DND-41 (cell line): Measurements from ENCODE around the gene SPINK2.

ENCODE experiments used
- ATAC-seq: fragments of 200-7000 bp; cut with Tn5 transposase; 3 replicates; pipeline ENCODE4 v1.9.1; 2021; ENCODE audit warnings: low read depth; ENCODE audit not compliant: insufficient read depth
- DNase-seq: peaks from one replicate; pipeline ENCODE4 v3.0.0-alpha.2; 2020
- H2AFZ ChIP-seq: 2 replicates; pipeline ENCODE4 v1.6.0; 2012; ENCODE audit warnings: low read depth, low read length
- H3K27ac ChIP-seq: 2 replicates; pipeline ENCODE4 v1.5.1; 2012; ENCODE audit warnings: low read length, inconsistent platforms
- H3K27me3 ChIP-seq: fragments of 200-600 bp; sonication (generic); 2 replicates; pipeline ENCODE4 v1.6.0; 2012; ENCODE audit warnings: low read length, mild to moderate bottlenecking, inconsistent platforms; ENCODE audit not compliant: insufficient read depth, poor library complexity
- H3K36me3 ChIP-seq: 2 replicates; pipeline ENCODE4 v1.5.1; 2012; ENCODE audit warnings: low read length, inconsistent platforms; ENCODE audit not compliant: insufficient read depth
- H3K4me1 ChIP-seq: 2 replicates; pipeline ENCODE4 v1.5.1; 2012; ENCODE audit warnings: mild to moderate bottlenecking, low read length; ENCODE audit not compliant: insufficient read depth
- H3K4me2 ChIP-seq: 2 replicates; pipeline ENCODE4 v1.6.0; 2012; ENCODE audit warnings: mild to moderate bottlenecking, moderate library complexity, low read length, inconsistent platforms; ENCODE audit not compliant: insufficient read depth
- H3K4me3 ChIP-seq, 2 experiments: fragments of 200-600 bp in 1 of 2; shearing (Covaris generic) in 1 of 2; 2 replicates each; pipeline ENCODE4 v1.5.1; 2012 to 2016; ENCODE audit warnings: inconsistent platforms in 2 of 2, low read length in 2 of 2, mild to moderate bottlenecking in 2 of 2, low read depth in 1 of 2, moderate library complexity in 1 of 2
- H3K79me2 ChIP-seq: 2 replicates; pipeline ENCODE4 v1.6.0; 2012; ENCODE audit warnings: low read length, inconsistent platforms; ENCODE audit not compliant: insufficient read depth
- H3K9ac ChIP-seq: 2 replicates; pipeline ENCODE4 v1.6.0; 2012; ENCODE audit warnings: low read depth, mild to moderate bottlenecking, inconsistent platforms, low read length, moderate library complexity
- H3K9me3 ChIP-seq: 2 replicates; pipeline ENCODE4 v1.5.1; 2012; ENCODE audit warnings: low read length, moderate library complexity, mild to moderate bottlenecking, inconsistent platforms; ENCODE audit not compliant: insufficient read depth, severe bottlenecking
- H4K20me1 ChIP-seq: 2 replicates; pipeline ENCODE4 v1.6.0; 2012; ENCODE audit warnings: low read length; ENCODE audit not compliant: insufficient read depth
- CTCF ChIP-seq: IDR thresholded peaks from 2 replicates; pipeline ENCODE4 v1.5.1; 2012; ENCODE audit warnings: borderline replicate concordance, low read length, moderate library complexity, mild to moderate bottlenecking; ENCODE audit not compliant: poor library complexity, severe bottlenecking; ENCODE audit errors: extremely low read depth
- EZH2 ChIP-seq: IDR thresholded peaks from 3 replicates; pipeline ENCODE4 v1.6.1; 2012; ENCODE audit warnings: borderline replicate concordance, low read depth, mild to moderate bottlenecking, moderate library complexity, low read length, inconsistent platforms; ENCODE audit not compliant: severe bottlenecking

SPINK2 gene

GRCh38 chr4:56786955-56787354 is 34.5 kb downstream of the SPINK2 start:
- Histone ChIP-seq H3K9me3 (no peaks in the 10 kb centered on the region), H3K4me3 (no peak overlapping the region), H3K36me3 (no peaks in the 10 kb centered on the region), H4K20me1 (no peaks in the 10 kb centered on the region), H3K79me2 (no peaks in the 10 kb centered on the region), H3K9ac (no peak overlapping the region), H3K27me3 (peaks cover 3% of the 10 kb centered on the region), H3K27ac (no peak overlapping the region), H3K4me2 (no peak overlapping the region), H3K4me1 (no peaks in the 10 kb centered on the region), H2AFZ (no peak overlapping the region)
- no peak for DNase-seq
- no peak for ATAC-seq
- TF ChIP-seq CTCF (no peak), EZH2 (no peak)

- H3K27ac ChIP-seq = no peak overlapping the region
- no peak for ATAC-seq
- no peak overlapping the region for H3K9ac ChIP-seq
- peaks cover 3% of the 10 kb centered on the region for H3K27me3 ChIP-seq
- H3K4me2 ChIP-seq = no peak overlapping the region
- TF ChIP-seq CTCF (no peak), EZH2 (no peak)
- no peak overlapping the region for H2AFZ ChIP-seq
- H3K4me1 ChIP-seq = no peaks in the 10 kb centered on the region
- no peaks in the 10 kb centered on the region for H3K36me3 ChIP-seq
- no peaks in the 10 kb centered on the region for H4K20me1 ChIP-seq
- H3K4me3 ChIP-seq = no peak overlapping the region
- no peaks in the 10 kb centered on the region for H3K79me2 ChIP-seq
- no peak for DNase-seq
- H3K9me3 ChIP-seq = no peaks in the 10 kb centered on the region
Measured at GRCh38 chr4:56783986-56784385, 37.5 kb downstream of the SPINK2 start.

GRCh38 chr4:56782019-56782418 is 39.5 kb downstream of the SPINK2 start:
- H3K27me3 ChIP-seq = peaks cover 3% of the 10 kb centered on the region
- DNase-seq = no peak
- no peak overlapping the region for H3K4me2 ChIP-seq

More at GRCh38 chr4:56782019-56782418, 39.5 kb downstream of the SPINK2 start:
- Histone ChIP-seq H3K27ac (no peak overlapping the region), H3K4me1 (no peaks in the 10 kb centered on the region), H3K9ac (no peak overlapping the region), H3K9me3 (no peaks in the 10 kb centered on the region), H2AFZ (no peak overlapping the region), H3K79me2 (no peaks in the 10 kb centered on the region), H3K36me3 (no peaks in the 10 kb centered on the region), H4K20me1 (no peaks in the 10 kb centered on the region), H3K4me3 (no peak overlapping the region)
- TF ChIP-seq EZH2 = no peak
- no peak for TF ChIP-seq CTCF
- no peak for ATAC-seq
